HG03520 (cell line): ENCODE data around the gene ATF7.
"Not testable (repeated sequence)": the region's sequence is repeated elsewhere in the genome, so short reads cannot be mapped to it uniquely, and the experiment has no call there.

Source experiments
- ATAC-seq: cut with Tn5 transposase; IDR thresholded peaks from one replicate; pipeline ENCODE4 v1.9.1; 2021; ENCODE audit warnings: mild to moderate bottlenecking, moderate library complexity; ENCODE audit not compliant: unreplicated experiment

Gene ATF7

DNA sequence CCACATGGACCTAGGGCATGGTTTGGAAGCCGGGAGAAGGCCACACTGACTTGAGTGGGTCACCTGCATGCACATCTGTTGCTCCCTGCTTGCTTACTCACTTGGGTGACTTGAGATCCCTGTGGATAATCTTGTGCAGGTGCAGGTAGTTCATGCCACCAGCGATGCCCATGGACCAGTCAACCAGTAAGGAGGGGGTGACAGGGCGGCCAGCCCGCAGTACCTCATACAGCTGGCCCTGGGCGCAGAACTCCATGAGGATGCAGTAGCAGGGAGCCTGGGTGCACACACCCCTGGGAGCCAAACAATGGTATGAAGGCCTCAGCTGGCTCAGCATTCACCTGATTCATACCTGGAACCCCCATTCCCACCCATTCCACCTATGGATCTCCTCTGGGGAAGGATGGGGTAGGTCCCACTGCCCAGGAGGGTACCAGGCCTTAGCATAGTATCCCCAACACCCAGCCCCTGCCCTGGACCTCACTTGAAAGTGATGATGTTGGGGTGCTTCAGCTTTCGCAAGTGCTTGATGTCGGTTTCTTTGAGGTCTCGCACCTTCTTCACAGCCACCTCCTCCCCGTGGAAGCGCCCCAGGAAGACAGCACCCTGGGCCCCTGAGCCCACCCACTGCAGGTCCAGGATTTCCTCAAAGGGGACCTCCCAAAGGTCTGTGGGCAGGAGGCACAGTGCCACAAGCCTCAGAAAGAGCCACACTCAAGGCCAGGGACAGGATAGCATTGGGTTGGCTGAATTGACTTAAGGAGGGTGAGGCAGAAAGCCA, 140.0 kb downstream of the ATF7 start:
- no peak for ATAC-seq

DNA sequence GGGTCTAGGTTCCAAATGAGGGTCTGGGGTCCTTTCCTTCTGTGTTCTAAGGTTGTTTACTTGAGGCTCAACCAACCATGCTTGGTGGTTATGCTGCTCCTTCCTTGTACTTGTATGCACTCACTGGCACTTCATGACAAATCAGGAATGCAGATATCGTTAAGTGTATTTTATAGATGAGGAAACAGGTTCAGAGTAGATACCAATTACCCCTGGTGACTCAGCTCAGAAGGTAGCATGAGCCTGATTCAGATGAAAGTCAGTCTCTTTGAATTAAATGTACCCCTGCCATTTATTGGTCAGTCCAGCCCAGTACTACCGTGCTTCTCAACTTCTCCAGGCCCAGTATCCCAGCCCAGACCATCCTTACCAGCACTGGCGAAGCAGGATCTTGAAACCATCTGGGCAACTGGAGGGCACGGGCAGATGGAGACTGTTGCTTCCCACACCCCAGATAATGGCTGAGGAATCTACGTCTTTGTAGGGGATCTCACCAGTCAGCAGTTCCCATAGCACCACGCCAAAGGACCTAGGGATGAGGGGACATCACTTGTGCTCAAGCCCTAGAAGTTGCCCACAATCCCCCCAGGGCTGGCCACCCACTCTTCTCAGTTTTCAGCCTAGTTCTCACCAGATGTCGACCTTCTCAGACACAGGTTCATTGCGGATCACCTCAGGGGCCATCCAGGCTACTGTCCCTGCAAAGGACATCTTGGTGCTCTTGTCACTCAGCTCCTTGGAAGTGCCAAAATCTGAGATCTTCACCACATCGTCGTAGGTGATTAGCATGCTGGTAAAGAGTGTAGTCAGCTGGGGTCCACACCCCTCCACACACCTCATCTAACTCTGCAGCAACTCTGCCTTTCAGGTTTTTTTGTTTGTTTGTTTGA, 141.3 kb downstream of the ATF7 start:
- ATAC-seq, result no peak

DNA sequence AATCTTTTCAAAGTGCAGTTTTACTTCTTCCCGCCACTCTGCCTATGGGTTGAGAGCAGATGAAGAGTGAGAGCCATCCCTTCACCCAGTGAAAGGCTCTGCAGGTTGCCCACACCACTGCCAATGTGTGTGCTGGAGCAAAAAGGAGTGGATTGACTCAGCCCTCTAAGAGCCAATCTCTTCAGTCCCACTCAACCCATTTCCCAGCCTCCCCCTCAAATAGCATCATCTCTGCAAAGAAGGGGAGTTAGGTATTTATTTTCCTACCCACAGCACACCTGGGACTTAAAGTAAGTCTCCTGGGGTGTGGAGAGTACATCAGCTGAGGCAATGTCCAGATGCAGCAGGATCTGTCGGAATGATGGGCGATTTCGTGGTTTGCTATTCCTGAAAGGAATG, 142.2 kb downstream of the ATF7 start:
- no peak for ATAC-seq

DNA sequence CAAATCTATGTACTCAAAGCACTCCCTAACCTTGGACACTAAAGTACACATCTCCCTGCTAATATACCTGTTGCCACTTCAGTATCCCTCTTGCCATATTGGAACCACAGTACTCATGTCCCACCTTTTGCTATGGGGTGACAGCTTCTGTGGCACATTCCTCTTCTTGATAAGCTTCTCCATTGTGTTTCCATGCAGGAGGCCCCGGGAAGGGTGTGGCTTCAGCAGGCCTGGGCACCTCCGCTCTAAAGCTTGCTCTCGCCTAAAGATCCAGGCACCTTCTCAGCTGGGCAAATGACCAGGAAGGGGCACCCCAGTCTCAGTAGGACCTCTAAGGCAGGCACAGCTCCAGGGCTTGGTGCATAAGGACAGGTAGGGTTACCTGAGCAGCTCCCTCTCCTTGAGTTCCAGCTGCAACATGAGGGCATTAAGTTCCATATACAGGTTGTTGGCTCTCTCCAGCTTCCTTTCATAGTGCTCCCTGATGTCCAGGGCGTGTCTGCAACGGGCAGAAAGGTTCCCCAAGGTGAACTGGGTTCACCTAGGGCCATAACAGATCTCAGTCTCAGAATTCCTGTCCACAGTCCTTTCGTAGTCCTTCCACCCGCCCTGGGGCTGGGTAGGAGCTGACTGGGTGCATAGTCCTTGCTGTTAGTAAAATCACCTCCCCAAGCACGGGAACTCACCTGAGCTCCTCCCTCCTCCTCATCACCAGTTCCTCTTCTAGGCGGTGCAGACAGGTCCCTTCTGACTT, 142.8 kb downstream of the ATF7 start:
- no peak for ATAC-seq

DNA sequence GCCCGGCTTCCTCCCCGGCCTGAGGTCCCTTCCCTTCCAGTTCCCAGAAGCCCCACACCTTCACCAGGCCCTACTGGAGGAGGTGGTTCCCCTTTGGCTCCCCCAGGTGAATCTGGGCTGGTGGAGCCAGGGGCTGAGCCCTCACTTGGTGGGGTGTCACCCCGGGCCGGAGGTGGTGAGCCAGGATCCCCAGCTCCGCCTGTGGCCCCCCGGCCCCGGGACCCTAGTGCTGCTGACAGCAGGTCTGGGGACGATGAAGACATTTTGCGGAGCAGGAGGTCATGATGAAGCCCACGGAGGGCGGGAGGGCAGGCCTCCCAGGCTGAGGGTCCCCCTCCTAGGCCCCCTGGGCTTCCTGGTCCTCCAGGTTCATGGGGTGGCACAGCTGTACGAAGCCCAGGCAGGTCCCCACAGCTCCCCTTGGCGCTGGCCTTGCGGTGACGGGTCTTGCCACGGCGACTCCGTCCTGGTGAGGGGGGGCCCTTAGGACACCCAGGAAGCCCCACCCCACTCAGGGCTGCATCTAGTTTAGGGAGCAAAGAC, 143.5 kb downstream of the ATF7 start:
- ATAC-seq, result no peak

DNA sequence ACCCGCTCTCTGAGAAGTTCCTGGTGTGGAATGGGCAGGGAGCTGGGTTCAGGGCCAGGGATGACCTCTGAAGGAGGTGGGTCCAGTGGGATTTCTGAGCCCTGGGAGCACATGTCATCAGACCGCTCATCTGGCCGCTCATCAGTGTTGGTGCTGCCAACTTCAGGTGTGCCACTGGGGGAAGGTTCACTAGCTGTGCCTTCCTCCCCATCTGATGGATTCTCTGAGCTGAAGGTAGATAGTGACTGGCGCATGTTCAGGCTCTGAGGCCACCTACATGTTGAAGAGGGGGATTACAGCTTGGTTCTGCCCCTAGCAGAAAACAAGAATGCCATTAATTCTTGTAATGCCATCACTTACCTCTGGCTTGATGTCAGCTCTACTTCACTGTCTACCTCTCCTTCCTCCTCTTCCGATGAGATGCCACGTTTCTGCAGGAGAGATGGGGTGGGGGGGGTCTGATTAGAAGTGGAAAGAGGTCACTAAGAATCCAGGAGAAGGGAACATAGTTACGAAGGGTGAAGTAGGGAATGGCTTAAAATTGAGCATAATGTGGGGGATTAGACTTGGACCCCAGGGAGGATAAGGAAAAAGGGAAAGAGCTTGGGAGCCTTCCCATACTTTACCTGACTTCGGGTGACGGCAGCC, 144.1 kb downstream of the ATF7 start:
- no peak for ATAC-seq

DNA sequence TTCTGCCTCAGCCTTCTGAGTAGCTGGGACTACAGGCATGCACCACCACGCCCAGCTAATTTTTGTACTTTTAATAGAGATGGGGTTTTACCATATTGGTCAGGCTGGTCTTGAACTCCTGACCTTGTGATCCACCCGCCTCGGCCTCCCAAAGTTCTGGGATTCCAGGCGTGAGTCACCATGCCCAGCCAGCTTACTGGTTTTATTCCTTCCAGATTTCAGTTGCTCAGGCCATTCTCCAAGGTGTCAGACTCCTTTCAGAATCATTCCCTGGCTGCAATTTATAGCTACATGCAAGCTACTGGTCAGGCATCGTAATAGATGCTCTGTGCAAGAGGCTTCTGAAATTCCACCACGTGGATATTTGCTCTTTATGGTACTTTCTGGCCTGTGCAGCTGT, 144.7 kb downstream of the ATF7 start:
- not testable (repeated sequence) for ATAC-seq

DNA sequence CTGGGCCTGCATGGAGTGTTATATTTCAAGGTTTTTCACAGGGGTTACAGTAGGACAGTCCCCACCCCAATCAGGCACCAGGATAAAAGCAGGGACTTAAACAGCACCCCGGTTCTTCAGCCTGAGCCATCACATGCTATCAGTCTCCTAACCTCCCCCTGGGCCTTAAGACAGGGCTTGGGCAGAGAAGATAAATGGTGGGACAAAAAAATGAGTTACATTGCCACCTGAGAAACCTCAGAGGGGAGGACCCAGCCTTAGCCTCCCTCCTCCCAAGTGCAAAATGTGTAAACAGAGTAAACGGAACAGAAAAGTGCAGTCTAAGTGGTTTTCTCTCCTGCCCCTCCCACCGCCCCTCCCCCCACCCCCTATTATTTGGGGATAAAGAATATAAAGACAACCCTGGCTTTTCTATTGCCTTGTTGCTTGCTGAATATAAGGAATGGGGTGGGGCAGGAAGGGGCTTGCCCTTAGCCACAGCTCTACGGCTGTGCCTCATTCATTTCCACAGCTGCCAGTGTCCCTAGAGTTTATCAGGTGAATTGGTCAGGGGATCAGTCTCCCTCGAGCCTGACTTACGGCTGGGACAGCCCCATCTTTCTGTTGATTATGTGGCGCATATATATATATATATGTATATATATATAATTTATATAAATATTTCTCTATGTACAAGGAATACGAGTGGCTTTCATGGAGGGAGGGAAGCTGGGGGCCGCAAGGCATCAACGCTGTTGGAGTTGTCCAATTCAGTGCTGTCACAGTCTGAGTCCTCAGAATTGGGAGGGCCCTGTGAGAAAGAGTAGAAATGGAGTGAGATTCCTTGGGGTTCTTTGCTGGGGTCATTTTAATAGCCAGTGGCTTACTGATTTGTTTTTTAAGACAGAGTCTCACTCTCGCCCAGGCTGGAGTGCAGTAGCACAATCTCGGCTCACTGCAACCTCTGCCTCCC, 145.4 kb downstream of the ATF7 start:
- no peak for ATAC-seq

DNA sequence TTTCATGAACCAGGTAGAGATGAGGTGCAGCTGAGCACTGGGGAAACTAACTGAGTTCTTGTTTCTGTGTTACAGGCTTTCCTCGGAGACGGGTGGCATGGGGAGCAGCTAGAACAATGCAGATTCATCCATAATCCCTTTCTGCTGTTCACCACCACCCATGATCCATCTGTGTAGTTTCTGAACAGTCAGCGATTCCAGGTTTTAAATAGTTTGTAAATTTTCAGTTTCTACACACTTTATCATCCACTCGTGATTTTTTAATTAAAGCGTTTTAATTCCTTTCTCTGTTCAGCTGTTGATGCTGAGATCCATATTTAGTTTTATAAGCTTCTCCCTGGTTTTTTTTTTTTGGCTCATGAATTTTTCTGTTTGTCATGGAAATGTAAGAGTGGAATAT, 146.9 kb downstream of the ATF7 start:
- ATAC-seq, result no peak

DNA sequence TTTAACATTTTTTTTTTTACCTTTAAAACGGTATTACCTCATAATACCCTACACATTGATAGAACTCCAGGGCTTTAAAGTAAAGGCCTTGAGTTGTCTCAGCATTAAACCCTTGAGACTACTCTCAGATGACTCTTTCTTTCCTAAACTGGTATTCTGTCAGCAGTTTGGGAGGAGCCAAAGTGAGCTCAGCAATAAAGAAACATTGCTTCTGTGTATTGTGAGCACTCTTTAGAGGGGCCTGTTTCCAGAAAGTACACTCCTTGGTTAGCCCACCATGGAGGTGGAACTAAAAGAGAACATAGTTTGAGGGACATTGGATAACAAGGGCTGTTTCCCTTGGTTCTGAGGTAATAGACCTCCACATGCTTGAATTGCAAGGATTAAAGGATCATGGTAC, 147.3 kb downstream of the ATF7 start:
- ATAC-seq, result no peak

DNA sequence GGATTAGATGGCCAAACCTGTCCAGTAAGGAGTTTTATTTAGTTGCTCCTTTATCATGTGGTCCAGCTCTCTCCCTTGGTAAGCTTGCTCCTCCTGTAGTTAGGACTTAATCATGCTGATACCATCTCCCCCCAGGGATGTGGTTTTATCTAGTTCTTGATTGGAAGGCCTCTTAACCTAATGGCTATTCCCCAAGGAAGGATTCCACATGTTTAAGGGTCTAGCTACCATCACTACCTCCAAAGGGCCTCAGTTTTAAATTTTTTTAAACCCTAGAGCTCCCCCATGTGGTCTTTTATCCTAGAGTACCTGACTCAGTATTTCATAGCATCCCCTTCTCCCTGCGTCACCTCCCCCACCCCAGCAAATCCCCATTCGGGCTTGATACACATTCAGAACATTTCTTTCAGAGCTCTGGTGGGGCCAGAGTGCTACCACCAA, 149.4 kb downstream of the ATF7 start:
- ATAC-seq, result no peak

DNA sequence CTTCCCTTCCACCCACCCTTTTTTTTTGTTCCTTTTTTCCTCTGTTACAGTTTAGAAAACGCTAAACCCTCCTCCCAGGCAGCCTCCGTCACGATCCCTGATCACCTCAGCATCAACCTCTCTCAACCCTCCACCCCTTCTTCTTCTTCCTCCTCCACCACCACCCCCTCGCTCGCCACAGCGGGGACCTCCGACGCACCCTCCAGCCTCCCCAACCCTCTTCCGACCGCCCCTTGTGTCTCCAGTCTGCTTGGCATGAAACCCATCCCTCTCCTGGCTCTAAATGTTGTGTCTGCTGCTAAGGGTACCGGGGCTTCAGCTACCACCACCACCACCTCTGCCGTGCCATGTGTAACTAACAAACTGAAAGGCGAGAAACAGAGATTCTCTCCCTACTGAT, 151.4 kb downstream of the ATF7 start:
- ATAC-seq, result no peak

DNA sequence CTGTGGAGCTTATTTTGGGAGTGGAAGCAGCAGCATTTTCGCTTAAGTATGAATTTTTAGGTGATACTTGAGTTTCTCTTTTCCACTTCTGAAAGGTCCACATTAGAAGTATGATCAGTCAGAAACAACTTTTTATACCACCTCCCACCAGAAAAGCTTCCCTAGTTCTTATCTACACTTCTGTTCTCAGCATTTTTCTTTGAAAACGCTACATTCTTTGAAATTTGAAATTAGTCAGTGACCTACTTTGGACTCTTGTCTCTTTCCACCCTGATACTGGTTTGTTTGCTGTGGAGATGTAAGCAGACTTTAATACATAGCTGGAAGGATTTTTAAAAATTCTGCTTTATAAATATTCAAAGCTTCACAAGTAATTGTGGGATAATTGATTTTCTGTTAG, 152.1 kb downstream of the ATF7 start:
- no peak for ATAC-seq

DNA sequence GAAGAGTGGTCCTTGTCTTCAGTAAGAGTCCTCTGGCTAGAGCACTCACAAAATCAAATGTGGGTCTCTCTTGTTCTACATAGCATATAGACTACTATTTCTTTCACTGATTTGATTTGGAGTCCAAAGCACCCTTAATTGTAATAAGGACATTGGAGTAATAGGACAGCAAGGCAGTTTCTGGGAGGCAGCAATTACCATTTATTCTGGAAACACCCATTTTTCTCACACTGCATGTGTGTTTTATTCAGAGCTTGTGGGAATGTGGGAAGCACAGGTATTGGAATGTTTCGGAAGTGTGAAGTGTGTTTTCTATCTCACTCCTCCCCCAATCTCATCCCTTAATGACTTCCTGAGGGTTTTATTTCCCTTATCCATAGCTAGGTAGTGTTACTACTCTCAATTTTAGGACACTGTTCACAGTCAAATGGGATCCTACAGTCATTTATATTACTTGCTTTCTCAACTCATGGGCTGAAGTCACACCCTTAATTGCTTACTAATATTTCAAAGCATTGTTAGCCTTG, 154.1 kb downstream of the ATF7 start:
- no peak for ATAC-seq

DNA sequence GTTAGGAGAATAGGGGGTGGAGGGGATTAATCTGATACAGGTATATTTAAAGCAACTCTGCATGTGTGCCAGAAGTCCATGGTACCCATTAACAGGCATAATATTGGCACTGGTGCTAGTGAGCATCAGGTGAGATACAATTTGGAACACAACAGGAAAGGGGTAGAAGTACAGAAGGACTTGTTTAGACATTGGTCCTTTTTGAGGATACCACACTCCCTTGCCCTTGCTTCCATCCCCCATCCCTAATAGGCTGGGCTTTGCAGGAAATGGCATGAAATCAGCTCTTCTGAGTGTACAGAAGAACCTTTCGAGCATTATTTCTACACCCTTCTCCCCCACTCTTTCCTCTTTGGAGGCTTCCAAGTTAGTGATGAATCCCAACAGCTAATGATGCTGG, 157.9 kb downstream of the ATF7 start:
- no peak for ATAC-seq

DNA sequence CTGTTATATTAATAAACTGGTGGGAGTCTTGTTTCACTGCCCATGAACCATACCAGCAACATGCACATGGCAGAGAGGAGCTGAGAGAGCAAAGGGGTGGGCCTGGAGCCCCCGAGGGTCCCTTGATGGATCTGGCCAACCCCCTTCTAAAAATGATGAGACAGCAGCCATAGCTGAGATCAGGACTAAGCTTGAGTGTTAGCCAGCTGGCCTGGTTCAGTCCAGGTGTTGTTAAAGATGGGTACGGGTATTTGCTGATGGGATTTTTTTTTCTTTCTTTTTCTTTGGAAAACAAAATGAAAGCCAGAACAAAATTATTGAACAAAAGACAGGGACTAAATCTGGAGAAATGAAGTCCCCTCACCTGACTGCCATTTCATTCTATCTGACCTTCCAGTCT, 158.3 kb downstream of the ATF7 start:
- ATAC-seq, result no peak

DNA sequence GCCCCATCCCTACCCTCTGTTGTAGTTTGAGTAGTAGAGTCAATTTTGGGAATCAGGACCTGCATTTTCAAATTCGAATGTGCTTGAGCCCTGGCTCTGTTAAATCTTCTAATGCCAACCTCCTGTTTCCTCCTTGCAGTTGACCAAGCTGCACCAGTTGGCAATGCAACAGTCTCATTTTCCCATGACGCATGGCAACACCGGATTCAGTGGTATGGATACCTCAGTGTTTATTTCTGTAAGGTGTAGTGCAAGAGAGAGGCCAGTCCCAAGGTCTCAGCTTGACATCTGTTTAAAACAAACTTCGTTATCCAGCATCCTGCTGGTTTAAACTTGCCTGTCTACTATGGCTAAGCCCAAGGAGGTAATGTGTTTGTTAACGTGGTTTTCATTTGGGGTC, 159.1 kb downstream of the ATF7 start:
- no peak for ATAC-seq

DNA sequence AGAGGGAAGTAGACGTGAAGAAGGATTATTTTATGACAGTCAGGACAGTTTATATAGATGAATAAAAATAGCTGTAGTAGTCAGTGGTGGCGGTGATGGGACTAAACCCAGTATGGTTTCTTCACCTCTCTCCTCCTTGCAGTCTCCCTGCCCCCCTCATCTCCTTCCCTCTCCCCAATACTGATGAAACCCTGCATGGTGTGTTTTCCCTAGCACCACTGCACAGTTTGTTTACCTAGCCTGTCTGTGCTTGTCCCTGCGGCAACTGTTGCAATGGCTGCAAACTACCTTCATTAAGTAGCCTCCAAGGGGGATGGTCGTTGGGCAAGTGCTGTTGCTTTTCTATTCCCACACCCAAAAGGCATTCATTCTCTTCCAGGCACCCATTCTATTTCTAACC, 159.5 kb downstream of the ATF7 start:
- no peak for ATAC-seq

DNA sequence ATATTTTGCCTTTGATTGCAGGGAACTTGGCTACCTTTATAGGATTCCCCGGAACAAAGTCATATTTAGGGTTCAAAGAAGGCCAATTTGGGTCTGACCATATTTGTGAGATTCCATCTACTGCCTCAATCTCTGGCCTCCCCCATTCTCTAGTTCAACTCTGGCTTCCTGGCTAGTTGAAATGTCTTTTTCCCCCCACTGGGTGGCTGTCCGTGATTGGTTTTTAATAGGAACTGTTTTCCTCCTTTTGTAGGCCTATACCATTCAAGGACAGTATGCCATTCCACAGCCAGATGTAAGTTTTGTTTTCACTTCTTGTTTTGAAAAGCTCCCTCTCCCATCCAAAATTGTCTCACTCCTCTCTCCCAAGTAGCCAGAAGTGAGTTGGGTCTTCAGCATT, 160.5 kb downstream of the ATF7 start:
- ATAC-seq, result no peak
